ENCODE results near the gene MCHR2.

DNA sequence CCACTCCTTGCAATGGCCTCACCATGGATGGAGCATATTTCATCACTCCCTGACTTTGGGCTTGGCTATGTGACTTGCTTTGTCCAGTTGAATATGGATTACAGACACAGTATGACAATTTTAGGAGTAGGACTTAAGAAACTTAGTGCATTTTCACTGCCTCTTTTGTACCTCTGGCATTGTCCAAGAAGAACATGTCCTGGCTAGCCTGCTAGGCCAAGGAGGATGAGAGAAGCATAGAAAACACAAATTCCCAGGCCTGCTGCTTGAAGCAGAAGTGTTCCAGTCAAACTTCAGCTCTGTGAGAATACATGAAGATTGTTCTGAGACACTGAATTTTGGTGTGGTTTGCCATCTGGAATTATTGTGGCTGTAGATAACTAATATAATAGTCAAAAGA, 3.1 kb upstream of the MCHR2 start:
- TF ChIP-seq POLR2AphosphoS5 (IDR thresholded peaks at IDR 0.05; ENCODE audit: borderline replicate concordance, low read depth, low read length) (no peak), FOXP2 (optimal IDR thresholded peaks at IDR 0.05; ENCODE audit: control extremely low read depth, extremely low read length, insufficient read depth) (no peak)

Measured in SK-N-MC (cell line).